Ishikawa (cell line): ENCODE results near the gene SBNO1.

Experiments used
- CEBPB ChIP-seq: IDR thresholded peaks from 2 replicates; pipeline ENCODE4 v1.6.1; 2012
- CREB1 ChIP-seq: IDR thresholded peaks from 2 replicates; pipeline ENCODE4 v1.6.1; 2012; ENCODE audit warnings: low read depth
- EGR1 ChIP-seq: IDR thresholded peaks from 2 replicates; pipeline ENCODE4 v1.6.1; 2012
- EP300 ChIP-seq: IDR thresholded peaks from 2 replicates; pipeline ENCODE4 v1.6.1; 2012; ENCODE audit warnings: borderline replicate concordance
- FOXM1 ChIP-seq: IDR thresholded peaks from 2 replicates; pipeline ENCODE4 v1.6.1; 2012; ENCODE audit warnings: low read depth, borderline replicate concordance
- MAX ChIP-seq: IDR thresholded peaks from 2 replicates; pipeline ENCODE4 v1.6.1; 2012
- NFIC ChIP-seq: IDR thresholded peaks from 2 replicates; pipeline ENCODE4 v1.6.1; 2012
- RAD21 ChIP-seq: IDR thresholded peaks from 2 replicates; pipeline ENCODE4 v1.6.1; 2012; ENCODE audit warnings: low read depth
- TAF1 ChIP-seq: IDR thresholded peaks from 2 replicates; pipeline ENCODE4 v1.6.1; 2012; ENCODE audit warnings: low read depth, mild to moderate bottlenecking
- TCF12 ChIP-seq: IDR thresholded peaks from 2 replicates; pipeline ENCODE4 v1.6.1; 2012; ENCODE audit warnings: low read depth
- TEAD4 ChIP-seq: IDR thresholded peaks from 2 replicates; pipeline ENCODE4 v1.6.1; 2012
- YY1 ChIP-seq: IDR thresholded peaks from 2 replicates; pipeline ENCODE4 v1.6.1; 2012; ENCODE audit warnings: low read depth
- ZBTB7A ChIP-seq: IDR thresholded peaks from 2 replicates; pipeline ENCODE4 v1.6.1; 2012; ENCODE audit warnings: low read depth
- TF ChIP-seq, protein P1 (sequence below): IDR thresholded peaks from 2 replicates; pipeline ENCODE4 v1.6.1; 2012
- TF ChIP-seq, protein P2 (sequence below): IDR thresholded peaks from 2 replicates; pipeline ENCODE4 v1.6.1; 2012; ENCODE audit warnings: low read depth, mild to moderate bottlenecking

Gene SBNO1

GRCh38 chr12:123363740-123364531 is 711 bp downstream of the SBNO1 start:
- no peak for TF ChIP-seq NFIC
- TF ChIP-seq TAF1, result no peak
- no peak for TF ChIP-seq FOXM1
- no peak for TF ChIP-seq RAD21
- TF ChIP-seq, protein P1, sequence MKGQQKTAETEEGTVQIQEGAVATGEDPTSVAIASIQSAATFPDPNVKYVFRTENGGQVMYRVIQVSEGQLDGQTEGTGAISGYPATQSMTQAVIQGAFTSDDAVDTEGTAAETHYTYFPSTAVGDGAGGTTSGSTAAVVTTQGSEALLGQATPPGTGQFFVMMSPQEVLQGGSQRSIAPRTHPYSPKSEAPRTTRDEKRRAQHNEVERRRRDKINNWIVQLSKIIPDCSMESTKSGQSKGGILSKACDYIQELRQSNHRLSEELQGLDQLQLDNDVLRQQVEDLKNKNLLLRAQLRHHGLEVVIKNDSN, result no peak
- TF ChIP-seq TEAD4, result no peak
- no peak for TF ChIP-seq EGR1
- TF ChIP-seq, protein P2, sequence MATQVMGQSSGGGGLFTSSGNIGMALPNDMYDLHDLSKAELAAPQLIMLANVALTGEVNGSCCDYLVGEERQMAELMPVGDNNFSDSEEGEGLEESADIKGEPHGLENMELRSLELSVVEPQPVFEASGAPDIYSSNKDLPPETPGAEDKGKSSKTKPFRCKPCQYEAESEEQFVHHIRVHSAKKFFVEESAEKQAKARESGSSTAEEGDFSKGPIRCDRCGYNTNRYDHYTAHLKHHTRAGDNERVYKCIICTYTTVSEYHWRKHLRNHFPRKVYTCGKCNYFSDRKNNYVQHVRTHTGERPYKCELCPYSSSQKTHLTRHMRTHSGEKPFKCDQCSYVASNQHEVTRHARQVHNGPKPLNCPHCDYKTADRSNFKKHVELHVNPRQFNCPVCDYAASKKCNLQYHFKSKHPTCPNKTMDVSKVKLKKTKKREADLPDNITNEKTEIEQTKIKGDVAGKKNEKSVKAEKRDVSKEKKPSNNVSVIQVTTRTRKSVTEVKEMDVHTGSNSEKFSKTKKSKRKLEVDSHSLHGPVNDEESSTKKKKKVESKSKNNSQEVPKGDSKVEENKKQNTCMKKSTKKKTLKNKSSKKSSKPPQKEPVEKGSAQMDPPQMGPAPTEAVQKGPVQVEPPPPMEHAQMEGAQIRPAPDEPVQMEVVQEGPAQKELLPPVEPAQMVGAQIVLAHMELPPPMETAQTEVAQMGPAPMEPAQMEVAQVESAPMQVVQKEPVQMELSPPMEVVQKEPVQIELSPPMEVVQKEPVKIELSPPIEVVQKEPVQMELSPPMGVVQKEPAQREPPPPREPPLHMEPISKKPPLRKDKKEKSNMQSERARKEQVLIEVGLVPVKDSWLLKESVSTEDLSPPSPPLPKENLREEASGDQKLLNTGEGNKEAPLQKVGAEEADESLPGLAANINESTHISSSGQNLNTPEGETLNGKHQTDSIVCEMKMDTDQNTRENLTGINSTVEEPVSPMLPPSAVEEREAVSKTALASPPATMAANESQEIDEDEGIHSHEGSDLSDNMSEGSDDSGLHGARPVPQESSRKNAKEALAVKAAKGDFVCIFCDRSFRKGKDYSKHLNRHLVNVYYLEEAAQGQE, result no peak
- TF ChIP-seq YY1, result no peak
- TF ChIP-seq MAX, result no peak
- TF ChIP-seq CREB1, result no peak

DNA sequence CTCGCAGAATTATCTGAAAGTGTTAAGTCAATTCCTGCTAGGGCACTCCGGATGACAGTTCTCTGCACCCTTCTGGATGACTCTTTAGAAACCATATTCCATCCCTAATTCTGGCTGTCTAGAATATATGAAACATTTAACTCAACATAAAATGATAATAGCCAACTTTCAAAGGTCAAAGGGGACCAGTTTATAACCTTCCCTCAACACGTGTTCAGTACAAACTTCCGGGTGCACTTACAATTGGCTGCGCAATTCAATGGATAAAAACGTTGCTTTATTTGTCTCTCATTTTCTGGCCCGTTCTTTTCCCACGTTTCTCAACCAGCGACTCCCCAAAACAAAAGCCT is 1.3 kb downstream of the SBNO1 start:
- TF ChIP-seq, protein P1, result peak; percentile 75
- TF ChIP-seq RAD21 (no peak), MAX (peak; percentile 75)

DNA sequence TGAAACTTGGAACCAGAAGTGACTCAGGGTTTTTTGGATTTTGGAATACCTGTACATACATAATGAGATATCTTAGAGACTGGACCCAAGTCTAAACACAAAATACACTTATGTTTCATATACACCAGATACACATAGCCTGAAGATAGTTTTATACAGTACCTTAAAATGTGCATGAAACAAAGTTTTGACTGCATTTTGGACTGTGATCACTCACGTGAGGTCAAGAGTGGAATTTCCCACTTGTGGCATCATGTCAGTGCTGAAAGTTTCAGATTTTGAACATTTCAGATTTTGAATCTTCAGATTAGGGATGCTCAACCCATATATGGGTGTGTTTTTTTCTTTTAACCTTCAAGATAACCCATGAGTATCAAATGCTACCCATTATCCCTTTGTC is 6.6 kb downstream of the SBNO1 start:
- TF ChIP-seq FOXM1 (no peak), MAX (no peak), CREB1 (no peak), EGR1 (no peak), YY1 (no peak), EP300 (no peak), CEBPB (no peak), ZBTB7A (no peak), TAF1 (no peak), TEAD4 (no peak), TCF12 (no peak), RAD21 (no peak), NFIC (no peak)
- TF ChIP-seq, protein P2, result no peak
- TF ChIP-seq, protein P1, result no peak

DNA sequence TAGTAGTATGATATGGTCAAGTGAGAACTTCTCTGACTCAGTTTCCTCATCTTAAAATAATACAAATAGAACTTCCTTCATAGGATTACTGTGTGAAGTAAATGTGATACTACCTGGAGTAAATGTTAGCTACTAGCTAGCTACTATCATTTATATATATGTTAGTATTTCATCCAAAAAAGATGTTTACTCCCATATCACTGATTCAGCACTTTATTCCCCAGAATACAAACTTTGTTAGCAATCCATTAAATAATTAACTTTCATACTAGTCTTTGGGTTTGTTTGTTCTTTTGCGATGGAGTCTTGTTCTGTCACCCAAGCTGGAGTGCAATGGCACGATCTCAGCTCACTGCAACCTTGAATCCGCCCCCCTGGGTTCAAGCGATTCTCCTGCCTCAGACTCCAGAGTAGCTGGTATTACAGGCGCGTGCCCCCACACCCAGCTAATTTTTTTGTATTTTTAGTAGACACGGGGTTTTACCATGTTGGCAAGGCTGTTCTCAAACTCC is 8.4 kb downstream of the SBNO1 start:
- no peak for TF ChIP-seq MAX
- TF ChIP-seq, protein P2, result no peak
